Measurements from ENCODE around the gene IPO7.

IPO7 gene

DNA sequence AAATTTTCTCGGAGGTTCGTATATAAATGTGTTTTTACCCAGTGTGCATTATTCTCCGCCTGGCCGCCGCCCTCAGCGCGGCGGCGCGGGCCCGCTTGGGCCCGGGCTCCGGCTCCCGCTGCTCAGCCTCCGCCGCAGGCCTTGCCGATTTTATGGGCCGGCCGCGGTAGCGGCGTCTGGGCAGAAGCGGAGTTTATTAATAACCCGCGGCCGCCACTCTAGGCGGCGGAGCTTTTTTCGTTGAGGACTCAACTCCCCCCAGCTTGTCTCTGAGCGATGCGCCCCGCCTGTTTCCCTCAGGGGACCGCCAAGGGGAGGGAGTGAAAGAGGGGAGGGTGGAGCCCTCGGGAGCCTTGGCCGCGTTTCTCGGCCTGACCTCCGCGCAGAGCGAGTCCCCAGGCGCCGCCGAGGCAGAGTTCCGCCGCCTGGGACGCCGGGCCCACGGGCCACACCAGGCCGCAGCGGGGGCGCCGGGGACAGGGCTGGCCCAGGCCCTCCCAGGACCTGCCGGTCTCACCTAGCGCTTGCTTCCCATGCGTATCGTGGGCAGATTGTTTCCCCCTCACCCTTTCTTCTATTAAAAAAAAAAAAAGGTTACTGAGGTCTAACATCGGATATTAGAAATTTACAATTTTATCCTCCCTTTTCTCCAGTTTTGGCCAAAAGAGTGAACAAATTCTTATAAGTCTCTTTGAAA lies 76.8 kb downstream of the IPO7 start (continued):
- no peak for TF ChIP-seq ZNF501 (tag by site-specific recombination; IDR thresholded peaks at IDR 0.05)
- TF ChIP-seq ZNF677 (tag by site-specific recombination; IDR thresholded peaks at IDR 0.05) = no peak
- no peak for TF ChIP-seq ZNF473 (tag by site-specific recombination; IDR thresholded peaks at IDR 0.05)
- TF ChIP-seq ZNF138 (tag by site-specific recombination; IDR thresholded peaks at IDR 0.05; ENCODE audit: borderline replicate concordance) = no peak
- TF ChIP-seq ZNF366 (tag by site-specific recombination; conservative IDR thresholded peaks at IDR 0.05) = no peak
- no peak for TF ChIP-seq ZNF747 (tag by site-specific recombination; IDR thresholded peaks at IDR 0.05)
- TF ChIP-seq ZNF670 (tag by site-specific recombination; IDR thresholded peaks at IDR 0.05; ENCODE audit: low read depth) = no peak
- TF ChIP-seq ZNF239 (tag by site-specific recombination; IDR thresholded peaks at IDR 0.05) = no peak
- no peak for TF ChIP-seq SP2 (tag by site-specific recombination; IDR thresholded peaks at IDR 0.05)
- no peak for TF ChIP-seq ZSCAN23 (tag by site-specific recombination; IDR thresholded peaks at IDR 0.05)
- TF ChIP-seq ZNF514 (tag by site-specific recombination; IDR thresholded peaks at IDR 0.05) = no peak
- TF ChIP-seq ZNF571 (tag by site-specific recombination; IDR thresholded peaks at IDR 0.05) = no peak
- TF ChIP-seq SCRT1 (tag by site-specific recombination; IDR thresholded peaks at IDR 0.05; ENCODE audit: borderline replicate concordance) = no peak
- TF ChIP-seq ZNF548 (tag by site-specific recombination; IDR thresholded peaks at IDR 0.05) = no peak
- no peak for TF ChIP-seq ZNF155 (tag by site-specific recombination; IDR thresholded peaks at IDR 0.05)
- TF ChIP-seq ZNF530 (tag by site-specific recombination; IDR thresholded peaks at IDR 0.05; ENCODE audit: low read depth) = no peak
- no peak for TF ChIP-seq TRIM28 (IDR thresholded peaks at IDR 0.05; ENCODE audit: borderline replicate concordance, low read length)
- no peak for TF ChIP-seq ZNF23 (tag by site-specific recombination; IDR thresholded peaks at IDR 0.05; ENCODE audit: borderline replicate concordance)
- no peak for TF ChIP-seq KLF9 (tag by site-specific recombination; IDR thresholded peaks at IDR 0.05; ENCODE audit: low read depth)
- TF ChIP-seq BCL11B (tag by site-specific recombination; IDR thresholded peaks at IDR 0.05; ENCODE audit: low read depth) = 0 out of 2 replicates have a peak, but pooled peaks have one; percentile 22
- TF ChIP-seq ZNF701 (tag by site-specific recombination; IDR thresholded peaks at IDR 0.05) = no peak
- TF ChIP-seq ZNF433 (tag by site-specific recombination; IDR thresholded peaks at IDR 0.05; ENCODE audit: low read depth) = no peak
- TF ChIP-seq, protein P1, sequence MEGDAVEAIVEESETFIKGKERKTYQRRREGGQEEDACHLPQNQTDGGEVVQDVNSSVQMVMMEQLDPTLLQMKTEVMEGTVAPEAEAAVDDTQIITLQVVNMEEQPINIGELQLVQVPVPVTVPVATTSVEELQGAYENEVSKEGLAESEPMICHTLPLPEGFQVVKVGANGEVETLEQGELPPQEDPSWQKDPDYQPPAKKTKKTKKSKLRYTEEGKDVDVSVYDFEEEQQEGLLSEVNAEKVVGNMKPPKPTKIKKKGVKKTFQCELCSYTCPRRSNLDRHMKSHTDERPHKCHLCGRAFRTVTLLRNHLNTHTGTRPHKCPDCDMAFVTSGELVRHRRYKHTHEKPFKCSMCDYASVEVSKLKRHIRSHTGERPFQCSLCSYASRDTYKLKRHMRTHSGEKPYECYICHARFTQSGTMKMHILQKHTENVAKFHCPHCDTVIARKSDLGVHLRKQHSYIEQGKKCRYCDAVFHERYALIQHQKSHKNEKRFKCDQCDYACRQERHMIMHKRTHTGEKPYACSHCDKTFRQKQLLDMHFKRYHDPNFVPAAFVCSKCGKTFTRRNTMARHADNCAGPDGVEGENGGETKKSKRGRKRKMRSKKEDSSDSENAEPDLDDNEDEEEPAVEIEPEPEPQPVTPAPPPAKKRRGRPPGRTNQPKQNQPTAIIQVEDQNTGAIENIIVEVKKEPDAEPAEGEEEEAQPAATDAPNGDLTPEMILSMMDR (tag by site-specific recombination; IDR thresholded peaks at IDR 0.05) = no peak
- no peak; the same call in 1 of the 2 replicates for TF ChIP-seq ZNF391 (tag by site-specific recombination; IDR thresholded peaks at IDR 0.05; ENCODE audit: borderline replicate concordance, low read depth)
- no peak for TF ChIP-seq ZNF776 (tag by site-specific recombination; IDR thresholded peaks at IDR 0.05; ENCODE audit: borderline replicate concordance)
- no peak for TF ChIP-seq ZNF202 (tag by site-specific recombination; IDR thresholded peaks at IDR 0.05; ENCODE audit: borderline replicate concordance)
- no peak for TF ChIP-seq RBAK (tag by site-specific recombination; IDR thresholded peaks at IDR 0.05)
- TF ChIP-seq PRDM1 (tag by site-specific recombination; IDR thresholded peaks at IDR 0.05) = no peak
- no peak for TF ChIP-seq ZNF132 (tag by site-specific recombination; IDR thresholded peaks at IDR 0.05; ENCODE audit: borderline replicate concordance)
- TF ChIP-seq ZNF248 (tag by site-specific recombination; IDR thresholded peaks at IDR 0.05) = no peak
- no peak for TF ChIP-seq KLF7 (tag by site-specific recombination; IDR thresholded peaks at IDR 0.05; ENCODE audit: borderline replicate concordance)
- TF ChIP-seq ZNF626 (tag by site-specific recombination; IDR thresholded peaks at IDR 0.05) = no peak
- TF ChIP-seq, protein P2, sequence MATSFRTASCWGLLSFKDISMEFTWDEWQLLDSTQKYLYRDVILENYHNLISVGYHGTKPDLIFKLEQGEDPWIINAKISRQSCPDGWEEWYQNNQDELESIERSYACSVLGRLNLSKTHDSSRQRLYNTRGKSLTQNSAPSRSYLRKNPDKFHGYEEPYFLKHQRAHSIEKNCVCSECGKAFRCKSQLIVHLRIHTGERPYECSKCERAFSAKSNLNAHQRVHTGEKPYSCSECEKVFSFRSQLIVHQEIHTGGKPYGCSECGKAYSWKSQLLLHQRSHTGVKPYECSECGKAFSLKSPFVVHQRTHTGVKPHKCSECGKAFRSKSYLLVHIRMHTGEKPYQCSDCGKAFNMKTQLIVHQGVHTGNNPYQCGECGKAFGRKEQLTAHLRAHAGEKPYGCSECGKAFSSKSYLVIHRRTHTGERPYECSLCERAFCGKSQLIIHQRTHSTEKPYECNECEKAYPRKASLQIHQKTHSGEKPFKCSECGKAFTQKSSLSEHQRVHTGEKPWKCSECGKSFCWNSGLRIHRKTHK (tag by site-specific recombination; IDR thresholded peaks at IDR 0.05) = no peak
- TF ChIP-seq, protein P3, sequence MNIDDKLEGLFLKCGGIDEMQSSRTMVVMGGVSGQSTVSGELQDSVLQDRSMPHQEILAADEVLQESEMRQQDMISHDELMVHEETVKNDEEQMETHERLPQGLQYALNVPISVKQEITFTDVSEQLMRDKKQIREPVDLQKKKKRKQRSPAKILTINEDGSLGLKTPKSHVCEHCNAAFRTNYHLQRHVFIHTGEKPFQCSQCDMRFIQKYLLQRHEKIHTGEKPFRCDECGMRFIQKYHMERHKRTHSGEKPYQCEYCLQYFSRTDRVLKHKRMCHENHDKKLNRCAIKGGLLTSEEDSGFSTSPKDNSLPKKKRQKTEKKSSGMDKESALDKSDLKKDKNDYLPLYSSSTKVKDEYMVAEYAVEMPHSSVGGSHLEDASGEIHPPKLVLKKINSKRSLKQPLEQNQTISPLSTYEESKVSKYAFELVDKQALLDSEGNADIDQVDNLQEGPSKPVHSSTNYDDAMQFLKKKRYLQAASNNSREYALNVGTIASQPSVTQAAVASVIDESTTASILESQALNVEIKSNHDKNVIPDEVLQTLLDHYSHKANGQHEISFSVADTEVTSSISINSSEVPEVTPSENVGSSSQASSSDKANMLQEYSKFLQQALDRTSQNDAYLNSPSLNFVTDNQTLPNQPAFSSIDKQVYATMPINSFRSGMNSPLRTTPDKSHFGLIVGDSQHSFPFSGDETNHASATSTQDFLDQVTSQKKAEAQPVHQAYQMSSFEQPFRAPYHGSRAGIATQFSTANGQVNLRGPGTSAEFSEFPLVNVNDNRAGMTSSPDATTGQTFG (tag by site-specific recombination; IDR thresholded peaks at IDR 0.05; ENCODE audit: borderline replicate concordance) = no peak
- TF ChIP-seq ZNF112 (tag by site-specific recombination; IDR thresholded peaks at IDR 0.05) = no peak
- TF ChIP-seq ZBTB20 (tag by site-specific recombination; IDR thresholded peaks at IDR 0.05) = no peak
- TF ChIP-seq ZNF707 (tag by site-specific recombination; IDR thresholded peaks at IDR 0.05) = no peak
- no peak for TF ChIP-seq ZNF664 (tag by site-specific recombination; IDR thresholded peaks at IDR 0.05)

Measured in HEK293 (cell line).